Loucy (cell line): ENCODE data around the gene ENTPD2.
A peak's percentile ranks its signal among the peaks of the same experiment; 100 is the strongest.

Experiments
- CTCF ChIP-seq: fragments of 200-600 bp; sonication (generic); conservative IDR thresholded peaks from 2 replicates; pipeline ENCODE4 v1.5.1; 2014; ENCODE audit warnings: mild to moderate bottlenecking, antibody characterized with exemption, low read length
- EZH2phosphoT487 ChIP-seq: fragments of 200-600 bp; IDR thresholded peaks from 2 replicates; pipeline ENCODE4 v1.6.1; 2018; ENCODE audit warnings: antibody characterized with exemption, mild to moderate bottlenecking, moderate library complexity, borderline replicate concordance

- TF ChIP-seq CTCF (peak; percentile 69), EZH2phosphoT487 (no peak)
Measured at GRCh38 chr9:137095664-137096517, 42.0 kb upstream of the ENTPD2 start.
